Left lung (tissue), 10 donors: Measurements from ENCODE around the gene CELF4. TPM values are rescaled to one million over a fixed set of nuclear protein-coding genes. Genes with fewer than 3 reads are reported as not detected.

Source experiments
- ATAC-seq: fragments of 200-7000 bp; cut with Tn5 transposase; one replicate; pipeline ENCODE4 v1.9.1; 2020; ENCODE audit warnings: moderate library complexity
- DNase-seq, 4 donors: peaks; one replicate each; pipeline ENCODE4 v3.0.0-alpha.2; 2013 to 2020
- H3K27ac ChIP-seq, 2 donors: fragments of 200-600 bp; sonication (generic) in 1 of 2; one replicate each; pipeline versions ENCODE4 v1.5.0 to v1.8.0; 2020 to 2021
- H3K27me3 ChIP-seq, 2 donors: fragments of 200-600 bp; sonication (generic) in 1 of 2; one replicate each; pipeline versions ENCODE4 v1.5.0 to v1.8.0; 2020 to 2021
- H3K36me3 ChIP-seq, 2 donors: fragments of 200-600 bp; sonication (generic) in 1 of 2; one replicate each; pipeline versions ENCODE4 v1.5.0 to v1.8.0; 2020 to 2021
- H3K4me1 ChIP-seq, 2 donors: fragments of 200-600 bp; one replicate each; pipeline ENCODE4 v1.8.0; 2021
- H3K4me3 ChIP-seq, 2 donors: fragments of 200-600 bp; sonication (generic) in 1 of 2; one replicate each; pipeline versions ENCODE4 v1.5.0 to v1.8.0; 2020 to 2021; ENCODE audit warnings: mild to moderate bottlenecking in 1 of 2
- H3K9me3 ChIP-seq, 2 donors: fragments of 200-600 bp; sonication (generic) in 1 of 2; one replicate each; pipeline versions ENCODE4 v1.5.0 to v1.8.0; 2020 to 2021
- intact Hi-C, 2 donors: fragments of 100-400 bp; cut with DNase I; formaldehyde crosslinking; loops; one replicate each; pipeline versions ENCODE4 v1.11.2 to v1.14.2; 2022
- polyA plus RNA-seq, 6 donors: library from polyadenylated mRNA; unstranded; fragments of 120-200 nt; gene quantifications; one replicate each; pipeline ENCODE4 v1.2.1, GENCODE V29; 2013; ENCODE audit not compliant: insufficient read length in 6 of 6
- total RNA-seq, 2 donors: library from RNA; stranded (reverse); fragmentation: NEBNext Ultra II Directional; extraction: Animal tissue kit (Norgen Biotek cat#: 25700); gene quantifications; one replicate each; pipeline ENCODE4 v1.2.1, GENCODE V29; 2021
- TF ChIP-seq, protein P1 (sequence below), 2 donors: fragments of 200-600 bp; sonication (generic) in 1 of 2; IDR thresholded peaks; one replicate each; pipeline versions ENCODE4 v1.5.0 to v1.8.0; 2021; ENCODE audit warnings: antibody characterized with exemption in 2 of 2
- donor health status: DM: no; HTN: yes; CAD: no.
- donor health status: DM: no; HTN: no; CAD: no.

Gene CELF4
- total and polyA plus RNA-seq, 8 donors, result 1.1 to 10.3 (median 7.4) TPM

DNA sequence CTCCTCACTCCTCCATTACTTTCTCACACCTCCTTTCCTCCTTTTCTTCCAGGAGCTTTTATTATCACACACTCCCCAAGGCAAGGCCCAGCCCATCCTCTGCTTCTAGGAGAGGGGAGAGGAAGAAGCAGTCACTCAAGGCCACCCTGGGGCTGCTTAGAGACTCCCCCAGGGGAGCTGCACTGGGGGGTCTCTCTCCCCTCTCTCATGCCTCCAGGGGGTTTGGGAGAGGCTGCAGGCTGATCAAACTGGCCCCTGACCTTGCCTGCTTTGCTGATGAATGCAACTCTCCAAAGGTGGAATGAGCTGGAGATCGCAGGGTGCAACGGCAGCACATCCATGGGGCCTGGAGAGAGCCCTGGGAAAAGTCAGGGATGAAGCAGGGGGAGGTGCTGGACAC lies 216.9 kb downstream of the CELF4 start:
- no peak overlapping the region for H3K27ac ChIP-seq
- intact Hi-C loops, result no loop called here
- H3K4me1 ChIP-seq, result no peaks in the 10 kb centered on the region
- no peaks in the 10 kb centered on the region for H3K9me3 ChIP-seq
- no peak overlapping the region for H3K4me3 ChIP-seq
- ATAC-seq (no peak), DNase-seq (no peak)
- H3K36me3 ChIP-seq, result no peaks in the 10 kb centered on the region
- H3K27me3 ChIP-seq, result peaks cover 0 to 14% of the 10 kb centered on the region in 2 donors
- TF ChIP-seq, protein P1, sequence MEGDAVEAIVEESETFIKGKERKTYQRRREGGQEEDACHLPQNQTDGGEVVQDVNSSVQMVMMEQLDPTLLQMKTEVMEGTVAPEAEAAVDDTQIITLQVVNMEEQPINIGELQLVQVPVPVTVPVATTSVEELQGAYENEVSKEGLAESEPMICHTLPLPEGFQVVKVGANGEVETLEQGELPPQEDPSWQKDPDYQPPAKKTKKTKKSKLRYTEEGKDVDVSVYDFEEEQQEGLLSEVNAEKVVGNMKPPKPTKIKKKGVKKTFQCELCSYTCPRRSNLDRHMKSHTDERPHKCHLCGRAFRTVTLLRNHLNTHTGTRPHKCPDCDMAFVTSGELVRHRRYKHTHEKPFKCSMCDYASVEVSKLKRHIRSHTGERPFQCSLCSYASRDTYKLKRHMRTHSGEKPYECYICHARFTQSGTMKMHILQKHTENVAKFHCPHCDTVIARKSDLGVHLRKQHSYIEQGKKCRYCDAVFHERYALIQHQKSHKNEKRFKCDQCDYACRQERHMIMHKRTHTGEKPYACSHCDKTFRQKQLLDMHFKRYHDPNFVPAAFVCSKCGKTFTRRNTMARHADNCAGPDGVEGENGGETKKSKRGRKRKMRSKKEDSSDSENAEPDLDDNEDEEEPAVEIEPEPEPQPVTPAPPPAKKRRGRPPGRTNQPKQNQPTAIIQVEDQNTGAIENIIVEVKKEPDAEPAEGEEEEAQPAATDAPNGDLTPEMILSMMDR (IDR thresholded peaks at IDR 0.05), result no peak

DNA sequence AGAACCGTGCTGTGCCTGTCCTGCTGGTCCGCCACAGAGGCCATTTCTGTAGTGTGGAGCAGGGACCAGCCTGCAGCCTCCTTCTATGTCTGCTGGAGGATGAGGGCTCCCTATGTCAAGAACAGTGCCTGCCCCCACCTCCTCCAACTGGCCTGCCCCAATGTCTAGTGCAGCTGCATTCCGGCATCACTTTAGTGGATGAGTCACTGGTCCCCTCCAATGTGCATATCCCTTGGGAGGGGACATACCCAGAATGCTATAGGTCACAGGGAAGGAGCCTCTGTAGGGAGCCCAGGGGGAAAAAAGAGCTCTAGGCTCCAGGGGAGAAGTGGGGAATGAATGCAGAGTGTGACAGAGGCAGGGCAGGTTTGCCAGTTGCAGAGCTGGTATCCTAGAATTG lies 219.6 kb downstream of the CELF4 start:
- peaks cover 0 to 17% of the 10 kb centered on the region in 2 donors for H3K27me3 ChIP-seq
- ATAC-seq, result no peak

DNA sequence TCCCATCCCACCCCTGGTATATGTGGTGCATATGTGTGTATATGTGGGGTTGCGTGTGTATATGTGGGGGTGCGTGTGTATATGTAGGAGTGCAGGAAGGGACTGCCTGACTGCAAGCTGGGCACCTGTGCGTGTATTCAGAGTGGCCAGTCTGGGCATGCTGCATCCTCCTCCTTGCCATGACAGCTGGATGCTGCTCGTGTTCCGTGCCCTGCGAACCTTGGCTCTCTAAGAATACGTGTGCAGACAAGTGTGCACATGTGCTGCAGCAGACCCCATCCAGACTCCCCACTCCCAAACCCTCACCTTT lies 222.1 kb downstream of the CELF4 start:
- Histone ChIP-seq H3K36me3 (no peaks in the 10 kb centered on the region), H3K9me3 (no peaks in the 10 kb centered on the region), H3K4me1 (no peaks in the 10 kb centered on the region), H3K4me3 (no peak overlapping the region), H3K27ac (no peak overlapping the region), H3K27me3 (peaks cover 0 to 17% of the 10 kb centered on the region in 2 donors)
- no peak for DNase-seq
- TF ChIP-seq, protein P1 (IDR thresholded peaks at IDR 0.05), result no peak
- no peak for ATAC-seq
- intact Hi-C loops, result no loop called here

More for the DNA sequence above, 219.6 kb downstream of the CELF4 start:
- Histone ChIP-seq H3K4me3 (no peak overlapping the region), H3K9me3 (no peaks in the 10 kb centered on the region), H3K36me3 (no peaks in the 10 kb centered on the region), H3K27ac (no peak overlapping the region), H3K4me1 (no peaks in the 10 kb centered on the region)
- intact Hi-C loops, result no loop called here
- TF ChIP-seq, protein P1 (IDR thresholded peaks at IDR 0.05), result no peak
- DNase-seq, result no peak

DNA sequence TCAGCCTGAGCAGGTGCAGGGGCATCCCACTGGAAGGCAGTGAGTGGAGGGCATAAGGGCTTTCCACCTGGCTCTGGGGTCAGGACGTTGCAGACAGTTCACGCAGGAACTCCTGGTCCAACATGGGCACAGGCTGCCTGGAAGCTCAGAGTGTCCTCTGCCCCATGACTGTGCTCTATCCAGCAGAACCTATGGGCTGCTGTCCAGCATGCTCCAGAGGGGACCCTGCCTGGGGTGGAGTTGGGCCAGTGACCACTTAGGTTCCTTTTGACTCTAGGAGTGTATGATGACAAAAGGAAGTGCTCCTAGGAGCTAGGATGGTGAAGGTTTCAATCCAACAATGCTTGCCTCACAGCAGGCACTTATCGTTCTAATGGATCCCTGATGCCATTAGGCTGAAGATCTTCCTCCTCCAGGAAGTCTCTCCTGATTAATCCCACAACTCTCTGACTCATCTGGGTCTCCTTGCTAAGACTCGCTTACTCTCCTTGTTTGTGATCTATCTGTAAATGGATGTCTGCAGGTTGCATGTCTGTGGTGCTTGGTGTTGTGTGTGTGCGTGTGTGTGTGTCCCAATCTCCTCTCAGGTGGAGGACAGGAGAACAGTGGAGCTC lies 224.0 kb downstream of the CELF4 start:
- no peak overlapping the region for H3K27ac ChIP-seq
- H3K4me1 ChIP-seq, result no peaks in the 10 kb centered on the region
- ATAC-seq (no peak), DNase-seq (no peak)
- no peaks in the 10 kb centered on the region for H3K36me3 ChIP-seq
- no peaks in the 10 kb centered on the region for H3K9me3 ChIP-seq
- peaks cover 0 to 20% of the 10 kb centered on the region in 2 donors for H3K27me3 ChIP-seq
- H3K4me3 ChIP-seq, result no peak overlapping the region
- intact Hi-C loops, result no loop called here
- TF ChIP-seq, protein P1 (IDR thresholded peaks at IDR 0.05), result no peak

DNA sequence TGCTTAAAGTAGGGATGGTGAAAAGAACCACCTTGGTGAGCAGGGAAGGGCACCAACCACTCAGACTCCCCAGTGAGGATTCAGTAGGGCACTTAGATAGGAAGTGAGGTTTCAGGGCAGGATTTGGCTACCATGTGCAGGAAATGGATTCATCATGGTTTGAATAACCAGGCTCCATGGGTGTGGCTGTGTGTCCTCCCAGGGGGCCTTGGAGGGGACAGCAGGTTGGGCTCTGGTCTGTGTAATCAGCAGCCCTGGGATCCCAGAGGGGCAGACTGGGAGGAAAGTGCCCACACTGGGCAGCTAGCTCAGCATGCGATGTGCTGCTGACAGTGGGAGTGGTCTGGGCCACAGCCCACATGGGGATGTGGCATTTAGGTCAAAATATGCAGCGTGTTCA lies 224.6 kb downstream of the CELF4 start:
- ATAC-seq (no peak), DNase-seq (no peak)
- Histone ChIP-seq H3K4me3 (no peak overlapping the region), H3K27me3 (peaks cover 0 to 23% of the 10 kb centered on the region in 2 donors), H3K27ac (no peak overlapping the region), H3K9me3 (no peaks in the 10 kb centered on the region), H3K4me1 (no peaks in the 10 kb centered on the region), H3K36me3 (no peaks in the 10 kb centered on the region)
- intact Hi-C loops, result no loop called here
- TF ChIP-seq, protein P1 (IDR thresholded peaks at IDR 0.05), result no peak
